Globus pallidus (tissue), 1 donor: ENCODE results near the gene CD63.
"Not testable (repeated sequence)": the region's sequence is repeated elsewhere in the genome, so short reads cannot be mapped to it uniquely, and the experiment has no call there.

Source experiments
- DNase-seq: peaks from one replicate; pipeline ENCODE4 v3.0.0-alpha.2; 2015; ENCODE audit warnings: low spot score

The CD63 gene, protein sequence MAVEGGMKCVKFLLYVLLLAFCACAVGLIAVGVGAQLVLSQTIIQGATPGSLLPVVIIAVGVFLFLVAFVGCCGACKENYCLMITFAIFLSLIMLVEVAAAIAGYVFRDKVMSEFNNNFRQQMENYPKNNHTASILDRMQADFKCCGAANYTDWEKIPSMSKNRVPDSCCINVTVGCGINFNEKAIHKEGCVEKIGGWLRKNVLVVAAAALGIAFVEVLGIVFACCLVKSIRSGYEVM

DNA sequence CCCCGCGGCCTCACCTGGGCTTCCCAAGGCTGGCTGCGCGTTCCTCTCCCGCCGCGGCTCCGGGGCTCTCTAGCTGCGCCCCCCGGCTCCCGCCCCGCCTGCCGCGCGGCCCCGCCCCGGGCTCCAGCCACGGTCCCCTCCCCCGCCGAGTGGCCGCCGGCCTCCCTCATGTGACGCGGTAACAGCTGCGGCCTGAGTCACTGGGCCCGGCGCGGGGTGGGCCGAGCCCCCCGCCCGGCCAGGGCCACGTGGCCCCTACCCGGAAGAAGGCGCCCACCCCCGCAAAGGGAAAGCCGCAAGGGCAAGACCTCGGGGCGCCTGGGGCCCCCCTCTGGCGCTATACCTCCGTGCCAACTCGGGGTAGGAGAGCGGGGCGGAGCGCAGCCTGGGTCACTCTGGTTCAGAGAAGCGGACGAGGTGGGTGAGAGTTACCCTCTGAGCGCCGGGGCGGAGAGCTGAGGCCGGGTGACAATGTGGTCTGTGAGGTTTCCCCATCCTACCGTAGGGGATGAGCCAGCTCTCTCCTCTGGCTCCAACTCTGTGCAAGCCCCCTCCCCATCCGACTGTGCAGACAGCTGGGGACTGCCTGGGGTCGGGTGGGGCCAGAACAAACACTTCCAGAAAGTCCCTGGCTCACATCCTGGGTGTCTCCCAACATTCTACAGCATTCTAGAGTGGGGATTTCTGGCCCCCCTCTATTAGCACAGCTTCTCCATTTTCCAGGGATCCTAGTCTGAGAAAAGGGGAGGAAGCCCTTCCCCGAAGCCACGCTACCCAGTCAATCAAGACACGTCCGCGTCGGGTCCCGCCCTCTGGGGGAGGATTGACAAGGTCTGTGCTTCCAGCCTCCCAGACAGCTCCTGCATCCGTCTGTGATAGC, at the start of gene CD63:
CD63 (minus strand) TSS at position 71 of the 880 bp plus-strand sequence. CDS start 668 bp downstream, outside the sequence.
- peak; percentile 95 for DNase-seq

- no peak for DNase-seq
Measured at GRCh38 chr12:55777856-55778255, 49.0 kb upstream of the CD63 start.

- DNase-seq: no peak
Measured at GRCh38 chr12:55771736-55772135, 42.9 kb upstream of the CD63 start.

GRCh38 chr12:55767156-55767555, 38.3 kb upstream of the CD63 start:
- DNase-seq: no peak

- DNase-seq: no peak
Measured at GRCh38 chr12:55765736-55766290, 37.0 kb upstream of the CD63 start.

GRCh38 chr12:55762646-55763045, 33.8 kb upstream of the CD63 start:
- no peak for DNase-seq

DNA sequence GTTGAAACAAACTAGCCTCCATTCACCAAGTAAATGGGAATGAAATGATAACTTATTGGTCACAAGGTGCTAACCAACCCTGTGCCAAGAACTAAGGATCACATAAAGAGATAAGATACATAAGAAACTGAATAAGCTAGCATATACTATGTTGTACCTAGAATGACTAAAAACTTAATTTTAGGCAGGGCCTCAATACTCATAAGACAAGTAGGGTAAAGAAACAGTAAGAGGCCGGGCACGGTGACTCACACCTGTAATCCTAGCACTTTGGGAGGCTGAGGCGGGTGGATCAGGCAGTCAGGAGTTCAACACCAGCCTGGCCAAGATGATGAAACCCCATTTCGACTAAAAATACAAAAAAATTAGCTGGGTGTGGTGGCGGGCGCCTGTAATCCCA, 31.9 kb upstream of the CD63 start:
- no peak for DNase-seq

GRCh38 chr12:55758575-55758974, 29.8 kb upstream of the CD63 start:
- DNase-seq: not testable (repeated sequence)

GRCh38 chr12:55757701-55758100, 28.9 kb upstream of the CD63 start:
- no peak for DNase-seq

DNA sequence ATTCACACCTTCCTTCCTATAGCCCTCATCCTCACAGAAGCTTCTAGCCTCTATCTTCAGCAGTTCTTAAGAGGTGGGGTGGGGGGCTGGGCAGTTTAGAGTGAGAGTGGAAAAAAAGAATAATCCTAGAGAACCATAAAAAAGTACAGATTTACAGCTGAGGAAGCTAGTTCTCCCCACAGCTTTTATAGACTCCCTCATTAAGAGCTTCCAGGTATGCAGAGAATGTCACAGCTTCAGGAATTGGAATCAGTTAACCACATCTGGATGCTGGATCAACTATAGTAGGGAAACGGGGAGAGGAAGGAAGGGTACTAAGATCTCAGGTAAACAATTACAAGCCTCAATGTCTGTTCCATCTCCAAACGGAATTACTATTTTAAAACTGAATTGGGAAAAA, 26.4 kb upstream of the CD63 start:
- no peak for DNase-seq

DNA sequence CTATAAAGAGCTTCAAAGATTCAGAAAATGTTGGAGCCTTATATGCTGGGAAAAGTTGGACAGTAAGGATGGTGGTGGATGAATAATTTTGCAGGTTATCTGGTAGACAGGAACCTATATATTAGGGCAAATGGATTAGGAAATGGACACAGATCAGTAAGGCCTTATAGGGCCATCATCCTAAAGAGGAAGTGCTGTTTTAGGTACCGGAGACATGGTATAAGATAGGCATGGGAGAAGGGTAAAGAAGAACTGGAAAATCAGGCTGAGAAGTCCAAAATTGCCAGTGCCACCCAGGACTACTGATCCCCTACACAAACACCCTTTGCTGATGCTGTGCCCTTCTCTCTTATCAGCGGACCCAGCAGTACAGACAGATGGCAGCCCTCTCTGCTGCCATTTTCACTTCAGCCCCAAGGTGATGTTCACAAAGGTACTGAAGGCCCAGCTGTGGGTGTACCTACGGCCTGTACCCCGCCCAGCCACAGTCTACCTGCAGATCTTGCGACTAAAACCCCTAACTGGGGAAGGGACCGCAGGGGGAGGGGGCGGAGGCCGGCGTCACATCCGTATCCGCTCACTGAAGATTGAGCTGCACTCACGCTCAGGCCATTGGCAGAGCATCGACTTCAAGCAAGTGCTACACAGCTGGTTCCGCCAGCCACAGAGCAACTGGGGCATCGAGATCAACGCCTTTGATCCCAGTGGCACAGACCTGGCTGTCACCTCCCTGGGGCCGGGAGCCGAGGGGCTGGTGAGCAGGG, 19.6 kb upstream of the CD63 start:
- DNase-seq: no peak

- no peak for DNase-seq
Measured at GRCh38 chr12:55746913-55747231, 18.1 kb upstream of the CD63 start.

GRCh38 chr12:55746174-55746912, 17.5 kb upstream of the CD63 start:
- DNase-seq: no peak

- DNase-seq: no peak
Measured at GRCh38 chr12:55745361-55746173, 16.8 kb upstream of the CD63 start.

DNA sequence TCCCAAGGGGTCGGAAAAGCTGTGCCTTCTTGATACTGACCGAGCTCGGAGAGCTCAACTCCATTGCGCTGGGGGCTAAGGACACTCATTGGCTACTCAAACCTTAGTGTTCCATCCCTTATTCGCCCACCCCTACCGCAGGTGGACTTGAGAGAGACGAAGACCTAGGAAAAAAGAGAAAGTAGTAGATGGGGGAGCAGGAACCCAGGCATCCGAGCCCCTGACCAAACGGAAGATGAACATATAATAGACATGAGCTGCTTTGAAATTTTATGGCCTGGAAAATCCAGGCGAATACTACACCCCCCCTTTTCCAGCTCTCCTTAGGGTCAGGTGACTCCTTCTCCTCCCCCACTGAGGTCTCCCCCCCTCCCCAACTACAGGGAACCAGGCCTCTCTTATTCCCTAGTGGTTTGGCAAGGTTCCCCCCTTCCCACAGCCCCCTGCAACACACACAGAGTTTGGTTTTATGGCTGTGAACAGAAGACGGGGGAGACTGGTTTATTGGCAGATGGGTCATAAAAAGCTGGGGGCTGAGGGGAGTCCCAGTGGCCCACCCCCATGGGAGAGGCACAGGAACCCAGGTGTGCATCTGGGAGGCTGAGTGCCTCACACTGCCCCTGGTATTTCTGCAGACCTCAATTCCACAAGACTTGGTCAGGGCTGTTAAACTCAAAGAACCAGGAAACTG, 15.7 kb upstream of the CD63 start:
- no peak for DNase-seq

DNA sequence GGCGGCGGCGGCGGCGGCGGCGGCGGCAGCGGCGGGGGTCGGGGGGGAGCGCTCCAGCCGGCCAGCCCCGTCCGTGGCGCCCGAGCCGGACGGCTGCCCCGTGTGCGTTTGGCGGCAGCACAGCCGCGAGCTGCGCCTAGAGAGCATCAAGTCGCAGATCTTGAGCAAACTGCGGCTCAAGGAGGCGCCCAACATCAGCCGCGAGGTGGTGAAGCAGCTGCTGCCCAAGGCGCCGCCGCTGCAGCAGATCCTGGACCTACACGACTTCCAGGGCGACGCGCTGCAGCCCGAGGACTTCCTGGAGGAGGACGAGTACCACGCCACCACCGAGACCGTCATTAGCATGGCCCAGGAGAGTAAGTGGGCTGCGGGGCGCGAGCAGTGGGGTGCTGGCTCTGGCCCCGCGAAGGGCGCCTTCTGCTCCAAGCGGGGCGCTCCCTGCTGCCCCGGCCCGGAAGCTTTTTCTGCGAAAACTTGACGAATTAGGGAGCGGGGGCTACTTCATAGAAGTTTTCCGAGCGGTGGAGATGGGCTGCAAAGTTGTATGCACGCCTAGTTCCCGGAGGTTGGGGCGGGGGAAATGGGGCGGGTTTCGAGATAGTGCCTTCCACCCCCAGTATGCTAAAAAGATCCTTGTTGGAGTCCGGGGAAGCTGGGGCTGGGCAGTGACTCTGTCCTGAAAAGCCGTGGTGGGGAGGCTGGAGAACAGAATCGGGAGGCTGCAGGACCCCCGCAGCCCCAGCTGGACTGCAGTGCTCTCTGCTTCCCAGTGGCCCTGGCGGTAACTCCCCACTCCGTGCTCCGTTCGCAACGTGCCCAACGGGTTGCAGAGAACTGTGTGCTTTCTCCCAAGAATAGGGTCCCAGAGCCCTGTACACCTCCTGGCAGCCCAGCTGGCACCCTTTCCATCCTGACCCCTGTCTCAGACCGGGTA, 14.9 kb upstream of the CD63 start:
- no peak for DNase-seq

DNA sequence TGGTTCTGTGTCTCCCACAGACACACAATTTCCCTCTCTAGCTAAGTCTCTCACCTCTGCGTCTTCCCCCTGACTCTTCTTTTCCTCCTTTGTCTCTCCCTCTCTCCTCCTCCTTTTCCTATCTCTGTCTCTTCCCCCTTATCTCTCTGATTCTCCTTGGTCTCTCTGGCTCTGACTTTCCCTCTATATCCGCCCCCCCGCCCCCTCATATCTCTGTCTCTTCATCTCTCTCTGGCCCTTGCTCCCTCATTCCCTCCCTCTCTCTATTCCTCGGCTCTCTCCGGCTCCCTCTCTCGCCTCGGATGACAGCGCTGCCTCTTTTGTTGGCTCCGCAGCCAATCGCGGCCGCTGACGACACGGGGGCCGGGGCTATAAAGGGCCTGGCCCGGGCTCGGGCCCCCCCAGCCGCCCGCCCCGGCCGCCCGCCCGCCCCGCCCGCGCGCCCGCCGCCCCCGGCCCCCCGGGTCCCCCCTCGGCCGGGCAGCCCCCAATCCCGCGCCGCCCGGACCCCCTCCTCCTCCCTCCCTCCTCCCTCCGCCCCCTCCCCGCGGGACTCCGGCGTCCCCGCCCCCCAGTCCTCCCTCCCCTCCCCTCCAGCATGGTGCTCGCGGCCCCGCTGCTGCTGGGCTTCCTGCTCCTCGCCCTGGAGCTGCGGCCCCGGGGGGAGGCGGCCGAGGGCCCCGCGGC, 14.1 kb upstream of the CD63 start, which contains the start of gene GDF11:
GDF11 (plus strand) TSS at position 404 of the 687 bp plus-strand sequence; CDS start at position 599, 195 bp downstream.
- peak; percentile 82 for DNase-seq

DNA sequence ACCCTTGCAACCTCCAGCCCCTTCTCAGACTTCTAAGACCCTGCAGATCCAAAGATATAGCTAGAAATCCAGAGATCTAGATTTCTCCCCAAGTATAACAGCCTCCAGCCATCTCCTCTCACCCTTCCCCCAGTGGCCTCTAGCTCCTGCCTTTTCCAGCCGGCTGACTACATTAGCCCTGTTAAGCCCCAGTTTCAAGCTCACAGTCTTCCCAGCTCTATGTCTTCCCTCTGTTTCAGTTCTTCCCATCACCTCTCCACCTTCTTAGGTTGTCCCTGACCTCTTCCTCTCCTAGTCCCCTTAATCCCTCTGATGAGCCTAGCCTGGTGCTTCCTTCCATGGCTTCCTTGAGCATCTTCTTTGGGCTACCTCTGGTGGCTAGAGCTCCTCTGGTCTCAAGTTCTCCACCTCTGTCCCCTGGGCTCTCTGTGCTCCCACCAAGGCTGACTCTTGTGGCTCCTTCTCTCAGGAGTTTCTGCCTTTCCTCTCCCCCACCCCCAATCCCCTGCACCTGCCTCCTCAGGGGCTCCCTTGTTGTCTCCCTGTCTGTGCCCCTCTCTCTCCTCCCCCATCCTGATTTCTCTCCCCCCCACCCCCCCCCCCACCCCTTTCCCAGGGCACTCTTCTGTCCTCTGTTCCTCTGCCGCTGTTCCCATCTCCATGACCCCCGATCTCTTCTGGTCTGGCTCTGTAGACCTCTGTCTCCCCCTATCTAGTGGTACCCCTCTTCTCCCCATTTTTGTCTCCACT, 13.3 kb upstream of the CD63 start:
- no peak for DNase-seq
